Neutrophil (primary cell): ENCODE results near the gene FOXO1.

Experiments used
- H3K27ac ChIP-seq: fragments of 200-600 bp; sonication (generic); 2 replicates; pipeline ENCODE4 v1.5.1; 2016; ENCODE audit warnings: mild to moderate bottlenecking, moderate library complexity
- H3K27me3 ChIP-seq: fragments of 200-600 bp; sonication (generic); 2 replicates; pipeline ENCODE4 v1.6.0; 2016; ENCODE audit warnings: mild to moderate bottlenecking
- H3K36me3 ChIP-seq: fragments of 200-600 bp; sonication (generic); 2 replicates; pipeline ENCODE4 v1.5.1; 2017
- H3K4me1 ChIP-seq, 2 experiments: fragments of 200-600 bp in 1 of 2; sonication (generic) in 1 of 2; 1 replicate in 1 of 2; 2 replicates in 1 of 2; pipeline versions ENCODE4 v1.5.1 to v1.6.1; 2013 to 2016; ENCODE audit warnings: low read depth in 1 of 2, low read length in 1 of 2, mild to moderate bottlenecking in 1 of 2, moderate library complexity in 1 of 2; ENCODE audit not compliant: control insufficient read depth in 1 of 2, insufficient read depth in 1 of 2
- H3K4me3 ChIP-seq, 2 experiments: fragments of 200-600 bp in 1 of 2; sonication (generic) in 1 of 2; 1 replicate in 1 of 2; 2 replicates in 1 of 2; pipeline ENCODE4 v1.5.1; 2013 to 2016; ENCODE audit warnings: low read depth in 1 of 2, low read length in 1 of 2, mild to moderate bottlenecking in 1 of 2, moderate library complexity in 1 of 2
- H3K9me3 ChIP-seq: fragments of 200-600 bp; sonication (generic); 2 replicates; pipeline ENCODE4 v1.5.1; 2016
- TF ChIP-seq, protein P1 (sequence below): fragments of 200-600 bp; sonication (generic); IDR thresholded peaks from 2 replicates; pipeline ENCODE4 v1.5.1; 2016; ENCODE audit warnings: antibody characterized with exemption

Gene FOXO1

DNA sequence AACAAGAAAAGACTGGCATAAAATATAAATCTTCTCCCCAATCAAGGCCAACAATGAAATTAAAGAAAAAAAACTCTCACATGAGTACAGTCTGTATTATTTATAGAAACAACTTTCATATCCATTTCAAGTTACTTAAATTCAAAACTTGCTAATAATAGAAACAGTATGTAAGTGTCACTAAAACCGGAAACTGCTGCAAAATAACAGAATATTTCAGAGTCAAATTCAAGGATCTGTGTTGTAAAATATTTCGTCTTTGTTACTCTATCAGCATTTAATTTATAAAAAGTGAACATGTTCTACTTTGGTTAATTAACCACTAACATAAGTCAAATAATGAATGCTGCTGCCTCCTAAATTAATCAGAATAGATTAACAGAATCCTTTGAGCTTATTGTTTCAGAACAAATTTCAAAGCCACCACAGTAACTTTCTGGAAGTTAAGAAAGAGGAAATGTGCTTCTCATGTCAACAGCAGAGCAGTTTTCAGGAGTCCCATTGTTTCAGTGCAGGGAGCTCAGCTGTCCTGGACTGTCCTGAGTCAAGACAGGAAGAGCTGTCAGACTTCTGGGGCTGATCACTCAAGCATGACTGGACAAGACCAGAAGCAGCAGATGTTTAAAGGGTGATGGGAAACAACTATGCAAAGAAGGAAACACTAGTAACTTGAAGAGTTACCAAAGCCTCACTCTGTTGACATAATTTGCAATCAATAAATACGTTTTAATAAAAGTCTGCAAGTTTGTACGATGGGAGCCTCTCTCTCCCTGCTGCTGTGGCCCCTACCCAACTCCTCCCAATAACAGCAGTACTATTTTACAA is 76.9 kb downstream of the FOXO1 start:
- peak overlapping the region; percentile 80 for H3K27ac ChIP-seq

DNA sequence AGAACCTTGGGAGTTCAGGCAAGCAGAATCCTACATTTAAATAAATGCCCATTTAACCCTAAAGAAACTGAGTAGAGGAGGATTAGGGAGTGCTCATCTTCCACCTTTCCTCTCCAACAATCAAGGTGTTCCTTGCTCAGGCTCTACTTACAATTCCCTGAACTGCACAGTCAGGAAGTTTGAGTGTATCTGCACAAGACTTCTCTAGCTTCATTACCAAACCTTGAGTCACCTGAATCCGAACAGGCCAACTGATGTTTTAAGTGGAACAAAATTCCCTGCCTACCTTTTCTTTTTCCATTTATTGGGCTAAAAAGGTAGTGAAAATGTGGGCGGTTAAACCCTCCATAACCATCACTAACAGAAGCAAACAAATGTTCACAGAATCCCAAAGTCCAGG is 78.3 kb downstream of the FOXO1 start:
- H3K27ac ChIP-seq, result peak overlapping the region; percentile 80
- H3K27me3 ChIP-seq, result no peaks in the 10 kb centered on the region
- peaks cover 66 to 74% of the 10 kb centered on the region in 2 experiments for H3K4me1 ChIP-seq
- TF ChIP-seq, protein P1, sequence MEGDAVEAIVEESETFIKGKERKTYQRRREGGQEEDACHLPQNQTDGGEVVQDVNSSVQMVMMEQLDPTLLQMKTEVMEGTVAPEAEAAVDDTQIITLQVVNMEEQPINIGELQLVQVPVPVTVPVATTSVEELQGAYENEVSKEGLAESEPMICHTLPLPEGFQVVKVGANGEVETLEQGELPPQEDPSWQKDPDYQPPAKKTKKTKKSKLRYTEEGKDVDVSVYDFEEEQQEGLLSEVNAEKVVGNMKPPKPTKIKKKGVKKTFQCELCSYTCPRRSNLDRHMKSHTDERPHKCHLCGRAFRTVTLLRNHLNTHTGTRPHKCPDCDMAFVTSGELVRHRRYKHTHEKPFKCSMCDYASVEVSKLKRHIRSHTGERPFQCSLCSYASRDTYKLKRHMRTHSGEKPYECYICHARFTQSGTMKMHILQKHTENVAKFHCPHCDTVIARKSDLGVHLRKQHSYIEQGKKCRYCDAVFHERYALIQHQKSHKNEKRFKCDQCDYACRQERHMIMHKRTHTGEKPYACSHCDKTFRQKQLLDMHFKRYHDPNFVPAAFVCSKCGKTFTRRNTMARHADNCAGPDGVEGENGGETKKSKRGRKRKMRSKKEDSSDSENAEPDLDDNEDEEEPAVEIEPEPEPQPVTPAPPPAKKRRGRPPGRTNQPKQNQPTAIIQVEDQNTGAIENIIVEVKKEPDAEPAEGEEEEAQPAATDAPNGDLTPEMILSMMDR, result no peak
- H3K36me3 ChIP-seq, result no peaks in the 10 kb centered on the region
- no peaks in the 10 kb centered on the region for H3K9me3 ChIP-seq
- no peak overlapping the region for H3K4me3 ChIP-seq

More for the DNA sequence above, 76.9 kb downstream of the FOXO1 start:
- H3K36me3 ChIP-seq, result no peaks in the 10 kb centered on the region
- peaks cover 66 to 74% of the 10 kb centered on the region in 2 experiments for H3K4me1 ChIP-seq
- no peaks in the 10 kb centered on the region for H3K9me3 ChIP-seq
- H3K4me3 ChIP-seq, result peak overlapping the region; percentile 6 to 13
- H3K27me3 ChIP-seq, result no peaks in the 10 kb centered on the region
- TF ChIP-seq, protein P1, result no peak

DNA sequence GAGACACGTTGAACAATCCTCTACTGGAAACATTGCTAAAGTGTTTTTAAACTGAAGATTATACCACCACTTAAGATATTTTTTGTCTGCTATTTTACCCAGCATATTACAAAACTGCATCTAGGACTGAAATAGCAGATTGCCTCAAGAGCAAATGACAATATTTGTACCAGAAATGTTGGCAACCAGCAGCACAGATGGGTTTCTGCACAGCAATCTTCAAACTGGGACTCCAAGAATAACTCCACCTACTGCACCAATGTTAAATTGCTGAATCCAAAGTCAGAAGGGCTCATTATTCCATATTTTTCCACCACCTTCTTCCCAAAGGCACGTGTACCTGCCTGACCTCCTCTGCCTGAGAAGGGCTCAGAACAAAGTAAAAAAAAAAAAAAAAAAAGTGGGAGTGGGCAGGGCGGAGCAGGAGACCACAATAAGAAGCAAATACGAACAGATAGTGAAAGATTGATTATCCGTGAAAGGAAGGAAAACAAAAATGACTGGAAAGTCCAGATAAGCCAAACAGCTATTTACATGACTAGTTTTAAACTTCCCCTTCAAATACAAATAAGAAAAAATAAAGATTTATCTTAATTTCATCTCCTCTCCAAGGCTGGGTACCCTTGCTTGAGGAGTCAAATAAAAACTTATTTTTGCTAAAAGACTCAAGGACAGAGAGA is 79.4 kb downstream of the FOXO1 start:
- H3K9me3 ChIP-seq, result no peaks in the 10 kb centered on the region
- TF ChIP-seq, protein P1, result no peak
- H3K4me1 ChIP-seq, result peaks cover 66 to 74% of the 10 kb centered on the region in 2 experiments
- no peak overlapping the region for H3K4me3 ChIP-seq
- H3K27ac ChIP-seq, result peak overlapping the region; percentile 42
- no peaks in the 10 kb centered on the region for H3K27me3 ChIP-seq
- H3K36me3 ChIP-seq, result no peaks in the 10 kb centered on the region

DNA sequence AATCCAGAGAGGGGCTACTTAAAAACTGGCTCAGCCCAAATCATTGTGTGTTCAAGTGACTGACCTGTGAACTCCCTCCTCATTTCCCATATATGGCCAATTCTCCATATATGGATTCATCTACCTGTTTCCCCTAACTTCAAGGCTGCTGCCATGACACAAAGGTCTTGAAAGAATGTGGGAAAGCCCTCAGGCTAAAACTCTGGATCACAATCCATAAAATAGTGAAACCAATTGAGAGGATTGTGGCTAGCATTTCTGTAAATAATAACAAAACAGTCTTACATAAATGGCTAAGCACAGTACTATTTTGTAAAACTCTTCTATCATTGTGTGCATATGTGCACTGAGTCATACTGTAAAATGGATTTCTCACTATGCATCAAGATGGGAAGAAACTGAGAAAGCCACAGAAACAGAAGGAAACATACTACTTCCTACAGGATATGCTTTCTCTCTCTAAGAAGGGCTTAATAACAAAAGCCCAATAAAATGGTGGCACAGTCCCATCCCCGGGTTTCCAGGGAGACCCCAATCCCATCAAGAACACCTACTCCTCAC is 80.5 kb downstream of the FOXO1 start:
- H3K4me3 ChIP-seq, result no peak overlapping the region
- no peaks in the 10 kb centered on the region for H3K36me3 ChIP-seq
- peak overlapping the region; percentile 42 for H3K27ac ChIP-seq
- TF ChIP-seq, protein P1, result no peak
- no peaks in the 10 kb centered on the region for H3K9me3 ChIP-seq
- H3K27me3 ChIP-seq, result no peaks in the 10 kb centered on the region
- peaks cover 61 to 64% of the 10 kb centered on the region in 2 experiments for H3K4me1 ChIP-seq

DNA sequence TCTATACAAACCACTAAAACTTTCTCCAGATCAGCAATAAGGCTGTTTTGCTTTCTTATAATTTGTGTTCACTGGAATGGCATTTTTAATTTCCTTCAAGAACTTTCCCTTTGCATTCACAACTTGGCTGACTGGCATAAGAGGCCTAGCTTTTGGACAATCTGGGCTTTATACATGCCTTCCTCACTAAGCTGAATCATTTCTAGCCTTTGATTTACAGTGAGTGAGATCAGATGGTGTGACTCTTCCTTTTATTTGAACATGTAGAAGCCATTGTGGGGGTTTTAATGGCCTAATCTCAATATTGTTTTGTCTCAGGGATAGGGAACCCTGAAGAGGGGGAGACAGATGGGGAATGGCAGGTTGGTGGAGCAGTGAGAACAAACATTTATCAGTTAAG is 82.7 kb downstream of the FOXO1 start:
- no peaks in the 10 kb centered on the region for H3K36me3 ChIP-seq
- H3K4me3 ChIP-seq, result no peak overlapping the region
- TF ChIP-seq, protein P1, result no peak
- H3K9me3 ChIP-seq, result no peaks in the 10 kb centered on the region
- H3K27ac ChIP-seq, result no peak overlapping the region
- no peaks in the 10 kb centered on the region for H3K27me3 ChIP-seq
- H3K4me1 ChIP-seq, result peaks cover 39 to 42% of the 10 kb centered on the region in 2 experiments
